Memory B cell (primary cell): ENCODE measurements around the gene KRTAP17-1.

Experiments
- ATAC-seq: fragments of 150-1000 bp; cut with Tn5 transposase; 2 replicates; pipeline ENCODE4 v1.10.0; 2021; ENCODE audit warnings: low read depth, mild to moderate bottlenecking, moderate library complexity
- DNase-seq, 2 donors: peaks; one replicate each; pipeline ENCODE4 v3.0.0; 2022; ENCODE audit warnings: low spot score in 2 of 2
- H3K27ac Mint-ChIP-seq: one replicate; pipeline ENCODE4 v1.8.0; 2022; ENCODE audit warnings: mild to moderate bottlenecking, moderate library complexity, mixed read lengths
- H3K27me3 Mint-ChIP-seq: one replicate; pipeline ENCODE4 v1.8.0; 2022; ENCODE audit warnings: mixed read lengths
- H3K36me3 Mint-ChIP-seq: one replicate; pipeline ENCODE4 v1.8.0; 2022; ENCODE audit warnings: mild to moderate bottlenecking, mixed read lengths
- H3K4me1 Mint-ChIP-seq: one replicate; pipeline ENCODE4 v1.8.0; 2022; ENCODE audit warnings: mixed read lengths
- H3K4me3 Mint-ChIP-seq: one replicate; pipeline ENCODE4 v1.8.0; 2022; ENCODE audit warnings: mild to moderate bottlenecking, moderate library complexity, mixed read lengths
- H3K9me3 Mint-ChIP-seq: one replicate; pipeline ENCODE4 v1.8.0; 2022; ENCODE audit warnings: mixed read lengths

KRTAP17-1 gene

GRCh38 chr17:41325611-41326010, 10.1 kb upstream of the KRTAP17-1 start:
- Mint-ChIP-seq H3K4me1 (peaks cover 4% of the 10 kb centered on the region), H3K9me3 (peaks cover under 1% of the 10 kb centered on the region), H3K27ac (no peak overlapping the region), H3K4me3 (no peak overlapping the region), H3K36me3 (no peaks in the 10 kb centered on the region), H3K27me3 (peaks cover 2% of the 10 kb centered on the region)
- ATAC-seq: no peak
- no peak for DNase-seq

GRCh38 chr17:41325126-41325525, 9.6 kb upstream of the KRTAP17-1 start:
- peaks cover 2% of the 10 kb centered on the region for H3K27me3 Mint-ChIP-seq
- H3K36me3 Mint-ChIP-seq: no peaks in the 10 kb centered on the region
- peaks cover 2% of the 10 kb centered on the region for H3K9me3 Mint-ChIP-seq
- DNase-seq: no peak
- ATAC-seq: no peak
- peaks cover 4% of the 10 kb centered on the region for H3K4me1 Mint-ChIP-seq
- H3K27ac Mint-ChIP-seq: no peak overlapping the region
- no peak overlapping the region for H3K4me3 Mint-ChIP-seq

DNA sequence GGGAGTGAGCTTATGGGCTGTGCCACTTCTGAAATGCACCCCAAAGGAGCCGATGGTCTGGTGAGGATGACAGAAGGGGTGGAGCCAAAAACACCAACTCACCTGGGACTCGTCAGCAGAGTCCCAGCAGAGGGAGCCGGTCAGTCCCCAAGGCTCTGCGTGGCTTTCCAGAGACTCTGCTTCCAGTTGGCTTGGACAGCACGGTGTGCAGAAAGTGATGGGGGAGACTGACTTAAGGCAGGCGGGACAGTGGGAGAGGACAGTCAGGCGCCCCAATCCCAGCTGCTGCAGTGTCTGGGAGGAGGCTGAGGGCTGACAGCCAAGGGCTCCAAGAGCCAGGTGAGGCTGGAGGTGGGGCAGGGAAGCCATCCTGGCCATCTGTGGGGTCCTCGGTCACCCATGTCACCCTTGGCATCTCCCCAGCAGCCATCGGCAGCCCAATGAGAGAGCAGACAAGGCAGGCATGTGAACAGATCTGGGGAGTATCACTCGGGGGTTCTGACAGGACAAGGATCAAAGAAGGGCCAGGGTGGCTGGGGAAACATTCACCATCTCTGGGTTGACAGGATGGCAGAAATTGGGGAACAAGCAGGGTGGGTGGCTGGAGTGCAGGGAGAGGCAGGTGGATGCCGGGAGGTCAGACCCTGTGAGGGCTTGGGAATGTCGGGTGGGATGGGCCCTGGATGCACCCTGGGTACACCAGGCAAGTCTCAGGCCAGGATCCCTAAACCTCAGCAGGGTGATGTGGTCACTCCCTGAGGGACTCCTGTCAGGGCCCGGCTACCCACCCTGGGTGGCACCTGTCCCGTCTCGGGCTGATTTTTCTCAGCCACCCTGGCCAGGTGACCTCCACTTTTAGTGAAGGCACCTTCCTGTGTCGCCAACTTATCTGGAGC, 8.9 kb upstream of the KRTAP17-1 start:
- H3K4me3 Mint-ChIP-seq: no peak overlapping the region
- peaks cover 2% of the 10 kb centered on the region for H3K36me3 Mint-ChIP-seq
- ATAC-seq: no peak
- peaks cover 2% of the 10 kb centered on the region for H3K27me3 Mint-ChIP-seq
- DNase-seq: no peak
- H3K9me3 Mint-ChIP-seq: peaks cover 6% of the 10 kb centered on the region
- H3K4me1 Mint-ChIP-seq: peaks cover 7% of the 10 kb centered on the region
- no peak overlapping the region for H3K27ac Mint-ChIP-seq

DNA sequence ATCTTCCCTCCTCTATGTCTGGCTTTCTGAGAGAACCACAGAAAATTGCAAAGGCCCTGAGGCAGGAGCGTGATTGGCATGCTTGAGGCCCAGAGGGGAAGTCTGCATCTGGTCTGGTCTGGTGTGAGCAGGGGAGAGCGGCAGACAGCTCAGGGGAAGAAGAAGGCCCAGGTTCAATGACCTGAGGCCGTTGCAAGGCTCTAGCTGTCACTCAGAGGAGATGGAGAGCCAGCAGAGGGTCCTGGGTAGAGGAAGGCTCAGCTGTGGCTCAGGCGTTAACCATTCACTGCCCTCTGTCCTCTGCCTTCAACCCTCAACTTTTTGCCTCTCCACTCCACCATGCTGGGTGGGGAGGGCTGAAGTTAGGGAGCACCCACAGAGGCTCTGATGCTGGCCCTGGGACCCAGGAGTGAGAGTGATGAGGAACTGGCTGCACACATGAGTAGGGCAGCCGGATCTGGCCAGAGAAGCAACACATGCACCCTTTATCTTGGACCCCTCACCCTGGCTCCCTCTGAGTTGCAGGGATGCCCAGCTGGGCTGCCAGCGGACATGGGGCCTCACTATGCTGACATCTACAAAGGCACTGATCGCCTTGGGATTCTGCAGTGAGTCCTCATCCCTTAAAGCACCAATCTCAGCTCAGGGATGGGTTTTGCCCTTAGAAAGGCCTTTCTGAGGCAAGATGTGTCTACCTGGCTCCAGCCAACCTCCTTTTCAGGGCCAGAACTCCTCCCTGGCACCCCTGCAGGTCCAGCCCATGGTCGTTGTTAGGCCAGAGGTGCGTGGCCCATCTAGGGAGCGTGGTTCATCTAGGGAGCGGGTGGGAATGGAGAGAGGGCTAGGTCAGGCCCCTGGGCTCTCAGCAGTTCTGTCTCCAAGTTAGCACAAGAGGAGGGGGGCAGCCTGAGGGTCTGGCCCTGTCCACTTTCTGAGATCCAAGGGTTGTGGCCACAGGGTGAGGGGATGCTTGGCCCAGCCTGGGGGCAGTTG, 7.7 kb upstream of the KRTAP17-1 start:
- H3K36me3 Mint-ChIP-seq: peaks cover 2% of the 10 kb centered on the region
- DNase-seq (no peak), ATAC-seq (no peak)
- H3K27ac Mint-ChIP-seq: no peak overlapping the region
- no peak overlapping the region for H3K4me3 Mint-ChIP-seq
- H3K4me1 Mint-ChIP-seq: peaks cover 7% of the 10 kb centered on the region
- peaks cover 8% of the 10 kb centered on the region for H3K9me3 Mint-ChIP-seq
- peaks cover 2% of the 10 kb centered on the region for H3K27me3 Mint-ChIP-seq

GRCh38 chr17:41322094-41322902, 6.8 kb upstream of the KRTAP17-1 start:
- H3K27ac Mint-ChIP-seq: no peak overlapping the region
- H3K4me3 Mint-ChIP-seq: no peak overlapping the region
- H3K9me3 Mint-ChIP-seq: peaks cover 8% of the 10 kb centered on the region
- peaks cover 7% of the 10 kb centered on the region for H3K4me1 Mint-ChIP-seq
- peaks cover 2% of the 10 kb centered on the region for H3K36me3 Mint-ChIP-seq
- DNase-seq (peak in 1 of 2 donors; percentile 27), ATAC-seq (peak; percentile 65)
- peaks cover 2% of the 10 kb centered on the region for H3K27me3 Mint-ChIP-seq

DNA sequence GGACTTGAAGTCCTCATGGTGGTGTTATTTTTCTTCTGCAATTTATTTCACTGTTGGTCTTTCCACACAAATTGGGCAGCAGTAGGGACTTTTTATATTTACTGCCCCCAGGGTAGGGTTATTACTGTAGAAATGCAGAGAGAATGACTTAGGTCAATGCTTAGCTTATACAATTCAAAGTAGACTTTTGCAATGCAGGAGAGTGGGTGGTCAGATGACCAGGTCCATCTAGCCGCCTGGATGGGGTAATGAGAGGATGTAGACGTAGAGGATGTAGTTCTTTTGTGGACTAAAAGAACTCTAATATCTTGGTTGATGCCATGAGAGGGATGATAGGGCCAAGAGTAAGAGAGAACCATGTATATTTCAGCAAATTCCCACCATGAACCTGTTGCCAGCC, 2.7 kb upstream of the KRTAP17-1 start:
- no peak for ATAC-seq
- H3K4me1 Mint-ChIP-seq: peaks cover 7% of the 10 kb centered on the region
- peaks cover 8% of the 10 kb centered on the region for H3K9me3 Mint-ChIP-seq
- no peak overlapping the region for H3K27ac Mint-ChIP-seq
- DNase-seq: no peak
- H3K4me3 Mint-ChIP-seq: no peak overlapping the region
- H3K36me3 Mint-ChIP-seq: peaks cover 2% of the 10 kb centered on the region
- H3K27me3 Mint-ChIP-seq: peaks cover 4% of the 10 kb centered on the region

DNA sequence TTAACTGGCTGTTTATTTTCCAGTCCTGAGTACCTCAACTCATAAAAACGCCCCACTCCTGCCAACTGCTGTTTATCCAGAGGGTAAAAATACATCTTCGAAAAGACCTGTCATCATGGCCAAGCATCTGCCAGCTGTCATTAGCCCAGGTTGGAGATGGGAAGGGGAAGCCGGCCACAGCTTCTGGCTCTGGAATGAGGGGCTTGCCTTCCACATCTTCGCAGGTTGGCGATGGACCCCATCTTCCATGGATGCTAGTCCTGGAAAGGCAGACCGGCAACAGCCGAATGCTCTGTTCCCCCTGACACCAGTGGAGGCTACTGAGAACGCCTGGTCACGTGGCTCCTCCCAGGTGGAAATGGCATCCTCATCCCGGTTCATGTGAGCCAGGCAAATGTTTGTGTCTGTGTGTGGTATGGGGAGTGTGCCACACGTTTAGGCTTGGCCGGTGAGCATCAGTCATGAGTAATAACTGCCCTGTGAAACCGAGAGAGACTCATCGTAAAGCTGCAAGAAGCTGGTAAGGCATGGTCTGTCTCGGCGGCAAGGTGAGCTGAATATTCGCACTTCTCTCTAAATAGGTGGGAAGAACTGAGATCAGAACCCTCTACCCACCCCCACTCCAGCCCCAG, 420 bp upstream of the KRTAP17-1 start:
- Mint-ChIP-seq H3K4me1 (peaks cover 3% of the 10 kb centered on the region), H3K4me3 (no peak overlapping the region), H3K36me3 (peaks cover 2% of the 10 kb centered on the region), H3K27ac (no peak overlapping the region), H3K27me3 (peaks cover 8% of the 10 kb centered on the region), H3K9me3 (peaks cover 8% of the 10 kb centered on the region)
- ATAC-seq: no peak
- no peak for DNase-seq

GRCh38 chr17:41311111-41311510, 4.4 kb downstream of the KRTAP17-1 start:
- Mint-ChIP-seq H3K9me3 (no peaks in the 10 kb centered on the region), H3K4me3 (no peak overlapping the region), H3K4me1 (peaks cover 35% of the 10 kb centered on the region), H3K27ac (no peak overlapping the region), H3K27me3 (peaks cover 8% of the 10 kb centered on the region), H3K36me3 (peaks cover 2% of the 10 kb centered on the region)
- ATAC-seq: no peak
- no peak for DNase-seq

- DNase-seq (peak; percentile 25 to 41), ATAC-seq (no peak)
- Mint-ChIP-seq H3K9me3 (no peaks in the 10 kb centered on the region), H3K4me3 (peak within 1 kb of the TSS; percentile 76), H3K27me3 (peaks cover 5% of the 10 kb centered on the region), H3K4me1 (peaks cover 40% of the 10 kb centered on the region), H3K27ac (peak within 1 kb of the TSS; percentile 83), H3K36me3 (peaks cover 2% of the 10 kb centered on the region)
Observed at GRCh38 chr17:41308918-41309359, 6.6 kb downstream of the KRTAP17-1 start, which contains the start of gene KRTAP16-1. Gene KRTAP16-1, minus strand, starts transcription at chr17:41309309. Its CDS starts 56 bp downstream, at chr17:41309253.

GRCh38 chr17:41308251-41308917, 7.1 kb downstream of the KRTAP17-1 start:
- H3K4me1 Mint-ChIP-seq: peaks cover 44% of the 10 kb centered on the region

DNA sequence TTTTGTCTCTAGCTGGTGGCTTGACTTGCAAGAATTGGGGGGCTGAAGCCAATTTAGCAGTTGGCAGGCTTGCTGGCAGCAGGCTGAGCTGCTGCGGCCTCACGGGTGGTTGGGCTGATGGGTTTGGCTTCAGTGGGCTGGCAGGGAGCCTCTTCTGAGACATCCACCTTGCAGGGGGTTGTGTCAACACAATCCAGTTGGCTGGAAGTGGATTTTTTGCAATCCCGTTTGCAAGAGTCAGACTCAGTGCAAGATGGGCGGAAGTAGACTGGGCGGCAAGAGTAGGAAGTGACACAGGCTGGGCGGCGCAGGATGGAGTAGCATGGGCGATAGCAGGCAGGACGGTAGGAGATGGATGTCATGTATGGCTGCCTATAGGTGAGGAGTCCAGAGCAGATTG, 7.9 kb downstream of the KRTAP17-1 start:
- Mint-ChIP-seq H3K4me3 (peak overlapping the region; percentile 76), H3K27me3 (peaks cover 4% of the 10 kb centered on the region), H3K4me1 (peaks cover 44% of the 10 kb centered on the region), H3K36me3 (peaks cover 2% of the 10 kb centered on the region), H3K27ac (peak overlapping the region; percentile 83), H3K9me3 (no peaks in the 10 kb centered on the region)
- DNase-seq: no peak
- ATAC-seq: no peak

More at GRCh38 chr17:41308251-41308917, 7.1 kb downstream of the KRTAP17-1 start:
- ATAC-seq: peak; percentile 80
- H3K36me3 Mint-ChIP-seq: peaks cover 2% of the 10 kb centered on the region
- H3K27ac Mint-ChIP-seq: peak overlapping the region; percentile 83
- H3K27me3 Mint-ChIP-seq: peaks cover 5% of the 10 kb centered on the region
- H3K4me3 Mint-ChIP-seq: peak overlapping the region; percentile 76
- peak; percentile 58 to 67 for DNase-seq
- no peaks in the 10 kb centered on the region for H3K9me3 Mint-ChIP-seq

DNA sequence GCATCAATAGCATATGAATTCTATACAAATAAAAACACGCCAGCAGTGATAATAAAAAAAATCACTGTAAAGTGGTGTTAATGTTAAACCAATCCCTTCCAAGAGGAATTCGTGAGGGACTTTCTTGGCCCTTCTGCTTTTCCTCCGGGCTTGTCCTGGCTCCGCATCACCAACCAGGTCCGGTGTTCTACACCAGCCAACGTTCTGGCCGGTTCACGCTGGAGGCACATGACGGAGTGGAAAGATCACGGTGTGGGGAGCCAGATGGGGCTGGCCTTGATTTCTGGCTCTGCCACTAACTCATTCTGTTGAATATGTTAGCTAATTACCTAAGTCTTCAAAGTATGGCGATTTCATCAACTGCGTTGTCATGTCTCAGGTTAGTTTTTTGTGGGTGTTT, 11.4 kb downstream of the KRTAP17-1 start:
- Mint-ChIP-seq H3K4me1 (peaks cover 39% of the 10 kb centered on the region), H3K4me3 (no peak overlapping the region), H3K27ac (no peak overlapping the region), H3K9me3 (peaks cover 4% of the 10 kb centered on the region), H3K36me3 (peaks cover 7% of the 10 kb centered on the region), H3K27me3 (peaks cover 9% of the 10 kb centered on the region)
- DNase-seq (no peak), ATAC-seq (no peak)
